Omental fat pad (tissue), 4 donors: ENCODE data around the gene MFSD1. TPM values are rescaled to one million over a fixed set of nuclear protein-coding genes. Genes with fewer than 3 reads are reported as not detected.
A peak's percentile ranks its signal among the peaks of the same experiment; 100 is the strongest.

ENCODE experiments used
- ATAC-seq: fragments of 150-250 bp; one replicate; pipeline ENCODE4 v1.9.1; 2016; ENCODE audit warnings: mild to moderate bottlenecking, moderate library complexity; ENCODE audit not compliant: low FRiP score
- DNase-seq: peaks from one replicate; pipeline ENCODE4 v3.0.0-alpha.2; 2019; ENCODE audit warnings: low spot score
- total RNA-seq, 4 donors: library from RNA; depleted of rRNA; stranded (reverse); fragments of >200 nt; gene quantifications; one replicate each; pipeline ENCODE4 v1.1.0, GENCODE V29; 2016
- TF ChIP-seq, protein P1 (sequence below), 3 donors: fragments of 450-650 bp; IDR thresholded peaks; one replicate each; pipeline ENCODE4 v1.5.1; 2016 to 2017; ENCODE audit warnings: antibody characterized with exemption in 3 of 3, mild to moderate bottlenecking in 3 of 3, moderate library complexity in 2 of 3

Gene MFSD1
- total RNA-seq, 4 donors from 2014 or later, result 113 to 173 (median 129) TPM

DNA sequence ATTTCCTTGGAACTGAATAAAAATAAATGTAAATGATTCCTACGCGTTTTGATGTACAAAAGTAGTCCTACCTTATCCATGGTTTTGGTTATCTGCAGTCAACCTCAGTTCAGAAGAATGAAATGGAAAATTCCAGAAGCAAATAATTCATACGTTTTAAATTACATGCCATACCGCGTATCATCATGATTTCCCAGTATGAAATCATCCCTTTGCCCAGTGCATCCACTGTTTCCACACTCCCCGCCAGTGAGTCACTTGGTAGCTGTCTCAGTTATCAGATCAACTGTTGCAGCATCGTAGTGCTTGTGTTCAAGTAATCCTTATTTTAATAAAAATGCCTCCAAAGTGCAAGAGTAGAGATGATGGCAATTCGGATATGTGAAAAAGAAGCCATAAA, 9.1 kb upstream of the MFSD1 start:
- TF ChIP-seq, protein P1, sequence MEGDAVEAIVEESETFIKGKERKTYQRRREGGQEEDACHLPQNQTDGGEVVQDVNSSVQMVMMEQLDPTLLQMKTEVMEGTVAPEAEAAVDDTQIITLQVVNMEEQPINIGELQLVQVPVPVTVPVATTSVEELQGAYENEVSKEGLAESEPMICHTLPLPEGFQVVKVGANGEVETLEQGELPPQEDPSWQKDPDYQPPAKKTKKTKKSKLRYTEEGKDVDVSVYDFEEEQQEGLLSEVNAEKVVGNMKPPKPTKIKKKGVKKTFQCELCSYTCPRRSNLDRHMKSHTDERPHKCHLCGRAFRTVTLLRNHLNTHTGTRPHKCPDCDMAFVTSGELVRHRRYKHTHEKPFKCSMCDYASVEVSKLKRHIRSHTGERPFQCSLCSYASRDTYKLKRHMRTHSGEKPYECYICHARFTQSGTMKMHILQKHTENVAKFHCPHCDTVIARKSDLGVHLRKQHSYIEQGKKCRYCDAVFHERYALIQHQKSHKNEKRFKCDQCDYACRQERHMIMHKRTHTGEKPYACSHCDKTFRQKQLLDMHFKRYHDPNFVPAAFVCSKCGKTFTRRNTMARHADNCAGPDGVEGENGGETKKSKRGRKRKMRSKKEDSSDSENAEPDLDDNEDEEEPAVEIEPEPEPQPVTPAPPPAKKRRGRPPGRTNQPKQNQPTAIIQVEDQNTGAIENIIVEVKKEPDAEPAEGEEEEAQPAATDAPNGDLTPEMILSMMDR (IDR thresholded peaks at IDR 0.05), result no peak
- DNase-seq, result no peak
- peak; percentile 81 for ATAC-seq

DNA sequence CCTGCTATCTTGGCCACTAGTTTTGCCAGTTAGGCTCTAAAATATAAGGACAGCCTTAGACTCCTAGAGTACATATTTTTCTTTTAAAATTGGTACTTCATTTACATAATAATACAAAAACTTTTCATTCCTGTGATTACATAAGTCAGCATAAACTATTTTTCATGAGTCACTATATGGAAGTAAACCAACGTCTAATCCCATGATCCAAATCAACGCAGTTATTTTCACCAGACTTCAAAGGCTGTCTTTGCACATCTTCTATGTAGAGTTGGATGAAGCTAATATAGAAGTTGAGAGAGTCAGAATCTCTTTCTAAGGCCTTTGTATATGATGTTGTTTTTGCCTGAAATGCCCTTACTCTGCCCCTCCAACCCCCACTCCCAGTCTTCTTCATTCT, 7.6 kb upstream of the MFSD1 start:
- ATAC-seq (no peak), DNase-seq (no peak)
- TF ChIP-seq, protein P1 (IDR thresholded peaks at IDR 0.05), result no peak

DNA sequence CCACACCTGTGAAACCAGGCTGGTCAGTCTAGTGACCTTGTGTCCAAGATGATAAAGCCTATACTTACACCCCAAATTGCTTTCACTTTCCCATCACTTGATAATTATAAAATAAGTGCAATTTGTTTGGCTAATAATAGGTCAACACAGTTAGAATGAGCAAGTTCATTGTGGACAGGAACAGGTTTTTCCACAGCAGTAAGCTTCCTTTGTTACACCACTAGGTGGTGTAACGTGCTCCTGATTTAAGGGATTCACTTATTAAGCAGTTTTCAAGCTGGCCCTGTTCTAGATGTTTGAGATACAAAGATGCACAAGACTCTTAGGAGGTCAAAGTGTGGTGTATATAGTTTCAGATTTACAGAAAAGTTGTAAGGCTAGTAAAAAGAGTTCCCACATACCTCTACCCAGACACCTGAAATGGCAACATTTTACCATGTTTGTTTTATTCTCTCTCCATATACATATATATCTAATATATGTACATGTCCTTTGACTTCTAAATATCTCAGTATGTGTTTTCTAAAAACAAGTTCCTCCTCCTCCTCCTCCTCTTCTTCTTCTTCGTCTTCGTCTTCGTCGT, 6.8 kb upstream of the MFSD1 start:
- TF ChIP-seq, protein P1 (IDR thresholded peaks at IDR 0.05), result no peak
- ATAC-seq, result no peak
- DNase-seq, result no peak

DNA sequence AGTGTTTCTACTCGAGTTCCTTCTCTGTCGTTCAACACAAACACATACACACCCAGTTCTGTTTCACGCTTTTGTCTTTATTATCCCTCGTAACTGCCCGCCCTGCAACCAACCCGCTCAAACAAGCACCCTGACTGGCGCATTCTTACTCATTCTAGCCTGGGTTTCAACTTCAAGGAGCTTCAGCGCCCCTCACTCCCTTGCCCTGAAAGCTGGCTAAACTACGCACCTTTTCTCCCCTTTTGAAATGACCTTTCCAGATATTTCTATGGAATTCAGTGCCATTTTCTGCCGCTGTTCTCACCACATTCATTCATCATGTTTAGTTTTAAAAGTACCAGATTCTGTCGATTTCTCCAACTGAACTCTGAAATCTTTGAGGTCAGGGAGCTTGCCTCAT, 653 bp upstream of the MFSD1 start:
- ATAC-seq, result peak; percentile 11
- no peak for DNase-seq
- TF ChIP-seq, protein P1 (IDR thresholded peaks at IDR 0.05), result no peak

DNA sequence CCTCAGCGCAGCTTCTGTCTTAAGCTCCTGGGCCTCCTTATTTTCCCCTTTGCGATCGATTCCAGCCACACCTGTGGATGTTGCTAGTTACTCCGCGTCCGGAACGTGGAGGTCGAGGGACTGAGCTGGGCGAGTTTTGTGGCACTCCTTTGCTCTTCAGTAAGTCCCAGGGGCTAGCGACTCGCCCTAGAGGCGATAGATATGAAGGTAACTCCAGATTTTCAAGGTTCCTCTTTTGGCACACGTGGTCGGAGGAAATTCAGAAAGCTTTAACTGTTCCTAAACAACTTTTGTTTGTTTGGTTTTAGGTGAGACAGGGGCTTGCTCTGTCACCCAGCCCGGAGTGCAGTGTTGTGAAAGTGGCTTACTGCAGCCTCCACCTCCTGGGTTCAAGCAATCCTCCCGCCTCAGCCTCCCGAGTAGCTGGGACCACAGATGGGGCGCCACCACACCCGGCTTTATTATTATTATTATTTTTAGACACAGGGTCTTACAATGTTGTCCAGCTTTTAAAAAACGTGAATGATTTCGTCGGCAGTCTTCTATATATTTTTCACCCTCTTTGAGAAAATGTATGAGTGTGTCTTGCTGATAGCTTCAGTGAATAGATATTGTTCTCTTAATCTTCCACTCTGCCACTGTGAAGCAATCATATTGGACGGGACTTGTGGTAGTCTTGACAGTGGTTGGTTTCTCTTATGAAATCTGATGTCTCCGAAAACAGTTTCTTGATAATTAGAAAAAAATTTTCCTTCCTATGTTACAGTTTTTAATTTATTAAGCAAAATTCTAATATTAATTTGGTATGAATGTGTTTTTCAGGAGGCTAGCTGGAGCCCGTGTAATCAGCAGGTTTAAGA, 785 bp downstream of the MFSD1 start:
- ATAC-seq (peak; percentile 26), DNase-seq (no peak)
- TF ChIP-seq, protein P1 (IDR thresholded peaks at IDR 0.05), result no peak

DNA sequence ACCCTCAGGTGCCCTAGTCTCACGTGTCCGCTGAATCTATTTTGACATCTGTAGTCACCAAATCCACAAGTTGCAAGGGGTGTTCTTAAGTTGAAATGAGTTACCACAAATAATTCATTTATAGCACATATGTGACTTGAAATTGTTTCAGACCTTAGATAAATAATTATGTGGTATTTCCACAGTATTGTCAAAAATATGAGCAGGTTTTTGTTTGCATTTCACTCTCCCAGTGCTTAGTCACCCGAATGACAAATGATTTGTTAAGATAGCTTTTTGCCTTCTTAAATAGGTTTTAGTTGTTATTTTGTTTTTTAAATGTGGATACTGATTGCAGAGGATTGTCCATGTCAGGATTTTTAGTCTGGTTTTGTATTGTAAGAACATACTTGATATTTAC, 2.6 kb downstream of the MFSD1 start:
- ATAC-seq (no peak), DNase-seq (no peak)
- TF ChIP-seq, protein P1 (IDR thresholded peaks at IDR 0.05), result no peak

DNA sequence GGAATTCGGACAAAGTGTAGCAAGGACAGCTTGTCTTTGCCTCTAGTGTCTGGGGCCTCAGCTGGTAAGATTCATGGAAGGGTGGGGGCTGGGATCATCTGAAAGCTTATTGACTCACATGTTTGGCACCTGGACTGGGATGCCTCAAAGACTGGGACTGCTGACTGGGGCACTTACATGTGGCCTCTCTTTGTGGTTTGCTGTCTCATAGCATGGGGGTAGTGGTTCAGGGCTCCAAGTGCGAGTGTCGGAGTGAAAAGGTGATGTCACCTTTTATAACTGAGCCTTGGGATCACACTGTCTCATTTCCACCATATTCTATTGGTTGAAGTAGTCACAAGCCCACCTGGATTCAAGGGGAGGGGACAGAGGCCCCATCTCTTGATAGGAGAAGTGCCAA, 6.8 kb downstream of the MFSD1 start:
- DNase-seq (no peak), ATAC-seq (no peak)
- TF ChIP-seq, protein P1 (IDR thresholded peaks at IDR 0.05), result no peak
